GM10847 (cell line): ENCODE data around the gene C22orf15.
A peak's percentile ranks its signal among the peaks of the same experiment; 100 is the strongest.

ENCODE experiments used
- POLR2A ChIP-seq: IDR thresholded peaks from 2 replicates; pipeline ENCODE4 v1.6.1; 2011; ENCODE audit not compliant: insufficient read length; ENCODE audit errors: extremely low read depth

C22orf15 gene

GRCh38 chr22:23762842-23763578 lies at the start of gene C22orf15:
TSS of gene C22orf15 (plus strand) at chr22:23762990. CDS start at chr22:23763307, 317 bp downstream.
- no peak for TF ChIP-seq POLR2A

- TF ChIP-seq POLR2A: no peak
Observed at GRCh38 chr22:23713696-23714595, 48.8 kb upstream of the C22orf15 start.

GRCh38 chr22:23714596-23715578 lies 47.9 kb upstream of the C22orf15 start:
- no peak for TF ChIP-seq POLR2A

- TF ChIP-seq POLR2A: no peak
Observed at GRCh38 chr22:23715806-23716375, 46.9 kb upstream of the C22orf15 start.

- TF ChIP-seq POLR2A: peak; percentile 84
Observed at GRCh38 chr22:23716811-23717801, 45.7 kb upstream of the C22orf15 start.

- TF ChIP-seq POLR2A: no peak
Observed at GRCh38 chr22:23718371-23719165, 44.2 kb upstream of the C22orf15 start.

GRCh38 chr22:23720855-23721254 lies 41.9 kb upstream of the C22orf15 start:
- TF ChIP-seq POLR2A: no peak

GRCh38 chr22:23722160-23722559 lies 40.6 kb upstream of the C22orf15 start:
- no peak for TF ChIP-seq POLR2A

GRCh38 chr22:23722724-23723123 lies 40.1 kb upstream of the C22orf15 start:
- TF ChIP-seq POLR2A: no peak

GRCh38 chr22:23737696-23738095 lies 25.1 kb upstream of the C22orf15 start:
- TF ChIP-seq POLR2A: no peak

- no peak for TF ChIP-seq POLR2A
Observed at GRCh38 chr22:23742505-23743264, 20.1 kb upstream of the C22orf15 start.

GRCh38 chr22:23743303-23743705 lies 19.5 kb upstream of the C22orf15 start:
- no peak for TF ChIP-seq POLR2A
